ENCODE results near the gene LMBR1.

- TF ChIP-seq EZH2 (IDR thresholded peaks at IDR 0.05), result no peak
- no peak for TF ChIP-seq POLR2AphosphoS5 (IDR thresholded peaks at IDR 0.05; ENCODE audit: borderline replicate concordance, low read depth, low read length)
These were observed 114.8 kb downstream of the LMBR1 start for GRCh38 chr7:156778201-156778600.

Data from SK-N-MC (cell line).